Measurements from ENCODE around the gene USP32.

- TF ChIP-seq CTCF (IDR thresholded peaks at IDR 0.05; ENCODE audit: extremely low read depth in 1 of 2, insufficient read depth in 1 of 2, low read depth in 1 of 2, low read length in 2 of 2) = no peak
- no peak for TF ChIP-seq POLR2AphosphoS5 (IDR thresholded peaks at IDR 0.05; ENCODE audit: insufficient read depth, low read depth, low read length)
- TF ChIP-seq POLR2A (IDR thresholded peaks at IDR 0.05; ENCODE audit: low read depth, low read length) = no peak
- no peak for TF ChIP-seq EZH2 (IDR thresholded peaks at IDR 0.05; ENCODE audit: borderline replicate concordance, low read depth, low read length, severe bottlenecking)
Measured at GRCh38 chr17:60415146-60415545, 23.2 kb upstream of the USP32 start.

Measured in endothelial cell of umbilical vein (primary cell).